ENCODE measurements around the gene TRPV2.

GRCh38 chr17:16480995-16481394 lies 65.6 kb downstream of the TRPV2 start:
- TF ChIP-seq ZFX (IDR thresholded peaks at IDR 0.05) (no peak), CTCF (conservative IDR thresholded peaks at IDR 0.05) (no peak)

Measured in C4-2B (cell line).